GM12875 (cell line): ENCODE measurements around the gene PLCB1.
"Not testable (repeated sequence)": the region's sequence is repeated elsewhere in the genome, so short reads cannot be mapped to it uniquely, and the experiment has no call there.

Source experiments
- H3K4me3 ChIP-seq: one replicate; pipeline ENCODE4 v1.5.1; 2011; ENCODE audit warnings: low read depth, low read length, control low read depth
- CTCF ChIP-seq: IDR thresholded peaks from 2 replicates; pipeline ENCODE4 v1.5.1; 2011; ENCODE audit warnings: low read depth, mild to moderate bottlenecking, control low read depth, inconsistent platforms, low read length, moderate library complexity, borderline replicate concordance; ENCODE audit not compliant: insufficient read depth

The PLCB1 gene

GRCh38 chr20:8456765-8457164 lies 324.7 kb downstream of the PLCB1 start:
- TF ChIP-seq CTCF: no peak
- no peak overlapping the region for H3K4me3 ChIP-seq

DNA sequence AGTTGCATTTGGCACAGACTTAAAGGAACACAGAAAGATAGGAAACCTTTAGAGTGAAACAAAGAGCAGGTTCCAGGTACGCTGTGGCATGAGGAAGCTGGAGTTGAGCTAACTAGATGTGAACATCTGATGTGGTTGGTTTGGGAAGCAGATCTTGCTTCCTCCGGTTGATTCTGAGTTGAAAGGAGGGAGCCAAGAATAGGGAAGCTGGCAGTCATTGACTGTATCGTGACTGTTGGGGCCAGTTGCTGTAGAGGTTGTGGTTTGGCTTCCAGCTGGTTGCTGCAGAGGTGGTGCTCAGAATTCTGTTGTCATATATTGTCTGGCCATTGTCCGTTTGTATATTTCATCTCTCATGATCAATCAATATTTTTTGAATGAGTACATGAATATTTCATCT lies 325.9 kb downstream of the PLCB1 start:
- no peak overlapping the region for H3K4me3 ChIP-seq
- no peak for TF ChIP-seq CTCF

GRCh38 chr20:8461186-8461585 lies 329.1 kb downstream of the PLCB1 start:
- no peak overlapping the region for H3K4me3 ChIP-seq
- no peak for TF ChIP-seq CTCF

DNA sequence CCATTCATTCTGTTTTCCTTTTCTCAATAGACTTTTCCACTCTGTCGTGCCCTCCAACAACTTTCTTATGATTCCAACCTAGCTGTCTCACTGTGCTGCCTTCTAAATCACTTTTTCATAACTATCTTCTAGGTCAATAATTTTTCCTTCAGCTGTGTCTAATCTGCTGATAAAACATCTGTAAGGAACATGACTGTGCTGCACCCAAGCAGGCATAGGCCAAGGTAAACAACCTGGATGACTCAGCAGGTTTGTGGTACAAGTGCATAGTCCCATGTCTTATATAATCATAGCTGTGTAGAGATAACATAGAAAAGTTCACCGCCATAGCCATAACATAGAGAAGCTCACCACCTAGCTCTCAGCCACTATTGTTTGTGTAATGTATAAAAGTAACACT lies 332.3 kb downstream of the PLCB1 start:
- no peak for TF ChIP-seq CTCF
- H3K4me3 ChIP-seq: no peak overlapping the region

GRCh38 chr20:8466781-8467180 lies 334.7 kb downstream of the PLCB1 start:
- not testable (repeated sequence) for H3K4me3 ChIP-seq

GRCh38 chr20:8470156-8470555 lies 338.1 kb downstream of the PLCB1 start:
- no peak for TF ChIP-seq CTCF
- H3K4me3 ChIP-seq: no peak overlapping the region

DNA sequence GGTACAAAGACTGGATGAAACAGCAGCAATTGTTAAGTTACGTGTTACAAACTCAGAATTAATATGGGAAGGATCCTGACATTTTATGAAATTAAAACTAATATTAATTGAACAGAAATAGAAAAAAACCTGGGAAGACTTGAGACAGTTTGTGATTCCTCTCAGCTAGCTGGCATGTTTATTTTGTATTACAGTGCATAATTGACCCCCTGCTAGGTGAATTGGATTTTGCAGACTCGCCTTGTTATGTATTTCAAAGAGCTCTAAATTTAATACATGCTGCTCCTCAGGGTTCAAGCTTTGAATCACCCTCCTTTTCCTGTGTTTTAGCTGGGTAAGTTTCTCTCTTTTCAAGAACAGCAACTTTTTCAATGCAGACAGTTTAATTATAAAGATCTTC lies 339.4 kb downstream of the PLCB1 start:
- TF ChIP-seq CTCF: no peak
- H3K4me3 ChIP-seq: no peak overlapping the region

- no peak overlapping the region for H3K4me3 ChIP-seq
- no peak for TF ChIP-seq CTCF
Observed at GRCh38 chr20:8473459-8473858, 341.4 kb downstream of the PLCB1 start.
